NCI-H2227 (cell line): ENCODE results near the gene SCN1A.
"Not testable (repeated sequence)": the region's sequence is repeated elsewhere in the genome, so short reads cannot be mapped to it uniquely, and the experiment has no call there.

Experiments
- DNase-seq: peaks from one replicate; lab custom pipeline; 2025; ENCODE audit not compliant: unreplicated experiment; lab: John Stamatoyannopoulos, UW

Gene SCN1A

DNA sequence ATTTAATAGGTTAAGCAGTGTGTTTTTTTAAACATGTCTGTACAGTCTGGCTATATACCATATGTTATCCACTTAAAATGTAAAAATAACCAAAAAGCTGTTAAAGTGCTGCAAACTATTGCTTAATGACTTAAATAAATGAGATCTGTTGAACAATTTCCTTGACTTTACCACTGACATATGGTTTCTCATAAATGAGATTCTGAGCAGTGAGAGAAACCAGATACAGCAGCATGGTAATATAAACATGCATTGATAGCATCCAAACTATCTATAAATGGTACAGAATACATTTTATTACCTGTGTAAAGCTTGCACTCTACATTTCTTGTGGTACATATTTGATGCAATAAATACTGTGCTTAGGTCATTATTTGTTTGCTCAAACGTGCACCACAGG lies 138.0 kb downstream of the SCN1A start:
- no peak for DNase-seq

DNA sequence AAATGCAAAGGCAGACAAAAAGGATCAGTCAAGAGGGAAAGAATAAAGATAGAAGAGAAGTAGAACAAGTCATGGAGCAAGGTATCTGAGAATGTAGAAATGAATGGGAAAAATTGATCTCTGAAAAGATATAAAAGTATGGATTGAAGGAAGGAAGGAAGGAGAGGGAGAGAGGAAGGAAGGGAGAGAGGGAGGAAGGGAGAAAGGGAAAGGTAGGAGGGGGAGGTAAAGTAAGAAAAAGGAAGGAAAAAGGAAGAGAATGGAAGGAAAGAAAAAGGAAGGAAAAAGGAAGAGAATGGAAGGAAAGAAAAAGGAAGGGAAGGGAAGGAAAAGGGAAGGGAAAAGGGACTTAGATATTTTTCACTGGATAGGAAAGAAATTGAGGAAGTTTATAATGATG lies 142.7 kb downstream of the SCN1A start:
- DNase-seq: no peak

GRCh38 chr2:165972161-165972560 lies 155.7 kb downstream of the SCN1A start:
- not testable (repeated sequence) for DNase-seq

- no peak for DNase-seq
Measured at GRCh38 chr2:165970663-165971062, 157.2 kb downstream of the SCN1A start.

GRCh38 chr2:165969227-165969626 lies 158.6 kb downstream of the SCN1A start:
- no peak for DNase-seq

GRCh38 chr2:165967746-165968145 lies 160.1 kb downstream of the SCN1A start:
- DNase-seq: no peak

DNA sequence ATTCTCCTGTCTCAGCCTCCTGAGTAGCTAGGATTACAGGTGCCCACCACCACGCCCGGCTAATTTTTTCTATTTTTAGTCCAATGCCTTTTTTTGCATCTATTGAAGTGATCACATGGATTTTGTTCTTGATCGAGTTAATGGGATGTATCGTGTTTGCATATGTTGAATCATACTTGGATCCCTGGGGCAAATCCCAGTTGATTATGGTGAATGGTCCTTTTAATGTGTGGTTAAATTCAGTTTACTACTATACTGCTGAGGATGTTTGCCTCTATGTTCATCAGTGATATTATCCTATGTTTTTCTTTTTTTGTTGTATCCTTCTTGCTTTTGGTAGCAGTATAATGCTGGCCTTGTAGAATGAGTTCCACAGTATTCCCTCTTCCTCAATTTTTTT lies 166.0 kb downstream of the SCN1A start:
- DNase-seq: no peak

DNA sequence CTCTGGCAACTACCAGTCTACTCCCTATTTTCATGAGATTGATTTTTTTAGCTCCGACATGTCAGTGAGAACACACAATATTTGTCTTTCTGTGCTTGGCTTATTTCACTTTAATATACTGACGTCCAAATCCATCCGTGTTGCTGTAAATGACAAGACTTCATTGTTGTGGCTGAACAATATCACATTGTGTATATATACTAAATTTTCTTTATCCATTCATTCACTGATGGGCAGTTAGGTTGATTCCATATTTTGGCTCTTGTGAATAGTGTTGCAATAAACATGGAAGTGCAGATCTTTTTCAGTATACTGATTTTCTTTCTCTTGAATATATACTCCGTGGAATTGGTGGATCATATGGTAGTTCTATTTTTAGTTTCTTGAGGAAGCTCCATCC lies 168.4 kb downstream of the SCN1A start:
- no peak for DNase-seq

GRCh38 chr2:165958313-165958960 lies 169.4 kb downstream of the SCN1A start:
- DNase-seq: no peak

DNA sequence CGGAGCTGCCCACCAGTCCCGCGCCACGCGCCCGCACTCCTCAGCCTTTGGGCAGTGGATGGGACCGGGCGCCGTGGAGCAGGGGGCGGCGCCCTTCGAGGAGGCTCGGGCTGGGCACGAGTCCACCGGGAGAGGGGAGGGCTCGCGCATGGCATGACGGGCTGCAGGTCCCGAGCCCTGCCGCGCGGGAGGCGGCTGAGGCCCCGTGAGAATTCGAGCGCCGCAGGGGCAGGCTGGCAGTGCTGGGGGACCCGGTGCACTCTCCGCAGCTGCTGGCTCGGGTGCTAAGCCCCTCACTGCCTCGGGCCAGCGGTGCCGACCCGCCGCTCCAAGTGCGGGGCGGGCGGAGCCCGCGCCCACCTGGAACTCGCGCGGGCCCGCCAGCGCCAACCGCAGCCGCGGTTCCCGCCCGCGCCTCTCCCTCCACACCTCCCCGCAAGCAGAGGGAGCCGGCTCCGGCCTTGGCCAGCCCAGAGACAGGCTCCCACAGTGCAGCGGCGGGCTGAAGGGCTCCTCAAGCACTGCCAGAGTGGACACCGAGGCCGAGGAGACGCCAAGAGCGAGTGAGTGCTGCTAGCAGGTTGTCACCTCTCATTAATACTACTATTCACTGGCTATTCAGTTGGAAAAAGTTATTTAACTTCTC lies 170.7 kb downstream of the SCN1A start:
- no peak for DNase-seq

GRCh38 chr2:165953655-165954606 lies 173.9 kb downstream of the SCN1A start, which contains the start of gene TTC21B:
TSS of gene TTC21B (minus strand) at chr2:165953776. CDS start at chr2:165953705, 71 bp downstream.
- DNase-seq: peak; percentile 99

GRCh38 chr2:165953306-165953654 lies 174.5 kb downstream of the SCN1A start:
- DNase-seq: no peak

DNA sequence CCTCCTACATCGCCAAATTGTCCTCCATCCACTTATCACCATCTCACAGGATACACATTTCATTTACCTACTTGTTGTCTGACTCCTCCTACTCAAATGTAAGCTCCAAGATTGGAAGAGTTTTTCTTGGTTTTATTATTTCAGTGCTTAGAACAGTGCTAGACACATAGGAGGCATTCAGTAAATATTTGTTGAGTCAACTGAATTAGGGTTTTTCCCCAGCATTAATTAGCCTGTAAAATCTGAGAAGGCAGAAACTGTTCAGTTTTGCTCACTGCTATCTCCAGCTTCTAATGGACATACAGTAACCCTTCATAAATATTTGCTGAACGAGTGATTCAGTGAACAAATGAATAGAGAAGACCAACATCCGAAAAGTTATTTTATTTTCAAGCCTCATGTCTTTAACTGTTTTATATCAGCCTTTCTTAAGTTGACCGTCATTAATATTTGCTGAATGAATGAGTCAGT lies 175.0 kb downstream of the SCN1A start:
- DNase-seq: peak; percentile 31

- DNase-seq: peak; percentile 17
Measured at GRCh38 chr2:165952085-165952484, 175.7 kb downstream of the SCN1A start.

DNA sequence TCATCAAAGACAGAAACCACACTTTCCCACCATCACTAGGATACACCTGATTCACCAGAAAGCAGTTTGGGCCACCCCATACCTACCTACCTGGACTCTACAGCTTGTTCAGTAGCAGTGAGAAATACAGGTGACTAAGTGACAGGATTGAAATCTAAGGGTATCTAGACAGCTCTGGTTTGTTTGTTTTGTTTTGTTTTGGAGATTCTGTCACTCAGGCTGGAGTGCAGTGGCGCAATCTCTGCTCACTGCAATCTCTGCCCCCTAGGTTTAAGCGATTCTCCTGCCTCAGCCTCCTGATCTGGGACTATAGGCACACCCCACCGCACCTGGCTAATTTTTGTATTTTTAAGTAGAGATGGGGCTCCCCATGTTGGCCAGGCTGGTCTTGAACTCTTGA lies 177.4 kb downstream of the SCN1A start:
- DNase-seq: no peak

DNA sequence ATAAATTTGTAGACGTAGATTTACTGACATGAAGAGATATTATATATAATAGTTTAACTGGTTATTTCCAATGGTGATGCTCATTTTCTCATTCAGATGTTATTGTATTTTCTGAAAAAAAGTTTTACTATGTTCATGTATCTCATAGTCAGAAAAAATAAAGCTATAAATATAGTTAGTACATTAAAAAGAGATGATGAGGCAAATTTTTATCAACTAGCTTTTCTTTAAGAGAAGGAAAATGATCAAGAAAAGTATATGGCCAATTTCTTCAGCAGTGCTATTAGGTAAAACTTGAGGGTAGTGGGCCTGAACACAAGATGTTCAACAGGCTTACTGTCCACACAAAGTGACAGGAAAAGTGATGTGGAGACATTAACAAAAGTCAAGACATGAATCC lies 186.0 kb downstream of the SCN1A start:
- no peak for DNase-seq

DNA sequence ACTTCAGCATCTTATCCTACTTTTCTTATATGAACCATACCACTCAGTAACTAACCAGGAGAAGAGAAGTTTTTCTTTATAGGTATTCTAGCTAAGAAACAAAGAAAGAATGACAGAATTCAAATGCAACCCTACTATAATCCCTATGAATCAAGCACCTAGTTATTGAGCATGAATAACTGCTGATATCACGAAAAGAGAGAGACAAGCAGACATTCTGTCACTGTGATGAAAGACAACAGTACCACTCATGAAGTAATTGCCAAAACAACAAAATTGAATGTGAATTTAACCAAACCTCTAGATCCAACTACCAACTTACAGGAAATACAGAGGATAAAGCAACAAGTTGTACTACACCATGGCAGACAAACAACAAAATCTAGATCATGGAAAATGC lies 189.6 kb downstream of the SCN1A start:
- no peak for DNase-seq
